GM18517 (cell line): Measurements from ENCODE around the gene ANO7.

Experiments
- ATAC-seq: cut with Tn5 transposase; IDR thresholded peaks from one replicate; pipeline ENCODE4 v1.9.1; 2021; ENCODE audit warnings: mild to moderate bottlenecking, moderate library complexity; ENCODE audit not compliant: unreplicated experiment

ANO7 gene

DNA sequence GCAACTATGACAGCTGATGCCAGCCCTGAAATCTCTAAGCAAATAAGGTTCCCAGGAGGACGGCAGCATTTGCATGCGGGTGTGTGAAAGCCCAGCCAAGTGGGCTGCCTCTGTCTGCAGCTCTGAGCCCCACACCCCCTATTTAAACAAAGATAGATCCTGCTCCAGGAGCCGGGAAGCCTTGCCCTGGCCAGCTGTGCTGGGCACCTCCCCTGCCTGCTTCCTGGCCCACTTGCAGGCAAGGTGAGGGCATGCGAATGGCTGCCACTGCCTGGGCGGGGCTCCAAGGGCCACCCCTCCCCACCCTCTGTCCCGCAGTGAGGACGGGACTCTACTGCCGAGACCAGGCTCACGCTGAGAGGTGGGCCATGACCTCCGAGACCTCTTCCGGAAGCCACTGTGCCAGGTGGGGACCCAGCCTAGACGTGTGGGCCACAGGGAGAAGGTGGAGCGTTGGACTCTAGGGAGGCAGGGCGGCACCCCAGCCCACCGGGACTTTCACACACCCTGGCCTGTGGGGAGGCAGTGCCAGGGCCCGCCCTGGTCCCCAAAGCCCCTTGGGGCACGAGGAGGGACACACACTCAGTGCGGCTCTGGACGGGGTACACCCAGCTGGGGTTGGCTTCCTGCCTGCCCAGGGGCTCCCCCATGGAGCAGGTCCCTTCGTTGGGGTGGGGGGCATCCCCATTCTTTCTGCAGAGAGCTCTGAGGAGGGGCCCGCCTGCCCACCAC is at the start of gene ANO7:
TSS of gene ANO7 (plus strand) at position 317 of the 732 bp plus-strand sequence. CDS start 1,387 bp downstream, outside the sequence.
- no peak for ATAC-seq

GRCh38 chr2:241139531-241140444 is 48.7 kb upstream of the ANO7 start:
- ATAC-seq: no peak

GRCh38 chr2:241140445-241140840 is 48.0 kb upstream of the ANO7 start:
- ATAC-seq: no peak

GRCh38 chr2:241141214-241141770 is 47.2 kb upstream of the ANO7 start:
- ATAC-seq: no peak

DNA sequence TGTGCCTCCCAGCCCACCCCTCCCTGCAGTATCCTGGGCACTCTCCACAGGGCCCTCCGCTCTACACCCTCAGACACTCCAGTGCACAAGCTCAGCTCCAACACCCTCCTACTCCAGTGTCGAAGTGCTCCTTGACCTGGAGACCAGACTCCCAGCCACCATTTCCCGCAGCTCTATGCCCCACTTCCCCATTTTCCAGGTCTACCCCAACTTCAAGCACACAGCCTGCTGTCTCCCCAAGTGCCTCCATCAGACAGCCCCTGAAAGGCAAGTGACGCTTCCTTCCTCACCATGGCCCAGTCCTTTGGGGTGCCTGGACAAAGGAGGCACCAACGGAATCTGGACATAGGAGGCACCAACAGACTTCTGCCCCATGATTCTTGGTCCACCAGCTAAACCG is 46.4 kb upstream of the ANO7 start:
- ATAC-seq: no peak

- ATAC-seq: no peak
Observed at GRCh38 chr2:241142593-241142992, 45.9 kb upstream of the ANO7 start.

DNA sequence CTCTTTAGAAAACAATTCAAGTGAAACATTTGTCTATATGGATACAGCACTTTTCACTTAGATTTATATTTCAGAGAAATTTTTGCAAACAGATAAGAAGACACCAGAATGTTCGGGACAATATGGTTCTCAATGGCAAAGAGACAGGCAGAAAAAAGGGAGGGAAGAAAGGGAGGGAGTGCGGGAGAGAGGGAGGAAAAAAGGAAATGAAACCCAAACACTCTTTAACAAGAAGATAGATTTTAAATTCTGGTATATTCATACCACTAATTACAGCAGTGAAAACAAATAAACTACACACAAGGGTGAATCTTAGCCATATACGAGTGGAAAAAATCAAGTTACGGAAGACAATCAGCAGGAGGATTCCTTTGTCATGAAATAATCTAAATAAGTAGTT is 42.2 kb upstream of the ANO7 start:
- ATAC-seq: no peak

GRCh38 chr2:241147336-241147735 is 41.1 kb upstream of the ANO7 start:
- ATAC-seq: no peak

GRCh38 chr2:241148239-241148638 is 40.2 kb upstream of the ANO7 start:
- ATAC-seq: no peak

DNA sequence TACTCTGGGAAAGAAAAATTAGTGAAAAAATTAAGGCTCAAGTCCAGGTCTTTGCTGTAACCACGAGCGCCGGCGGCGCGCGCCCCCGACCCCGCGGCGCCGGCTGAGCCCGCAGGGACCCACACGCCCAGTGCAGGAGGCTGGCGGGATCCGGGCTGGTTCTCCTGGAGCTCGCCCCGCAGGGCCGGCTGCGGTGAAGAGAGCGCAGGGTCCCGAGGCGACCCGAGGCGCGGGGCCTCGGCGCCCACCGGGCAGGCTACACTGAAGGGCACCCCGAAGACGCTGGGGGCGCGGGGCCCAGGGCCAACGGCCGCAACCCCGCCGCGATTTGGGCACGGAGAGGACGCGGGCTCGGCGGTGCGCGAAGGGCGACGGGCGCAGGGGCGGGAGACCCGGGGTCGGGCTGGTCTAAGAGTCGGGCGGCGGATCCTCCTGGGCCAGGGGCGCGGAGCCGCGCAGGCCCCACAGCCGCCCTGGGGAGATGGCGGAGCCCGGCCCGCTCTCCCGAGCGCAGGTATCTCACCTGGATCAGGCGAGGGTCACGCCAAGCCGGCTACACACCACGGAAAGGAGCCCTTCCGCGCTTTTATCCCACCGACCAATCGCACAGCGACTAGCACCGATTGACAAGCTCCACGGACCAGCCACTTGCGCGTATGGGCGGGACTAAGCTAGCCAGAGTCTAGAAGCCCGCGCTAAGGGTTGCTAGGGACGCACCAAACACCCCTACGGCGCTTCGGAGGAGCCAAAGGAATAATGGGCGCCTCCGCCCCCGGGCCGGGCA is 39.4 kb upstream of the ANO7 start, which contains the start of gene PASK:
TSS of gene PASK (minus strand) at position 582 of the 784 bp plus-strand sequence. CDS start 6,440 bp downstream, outside the sequence.
- ATAC-seq: peak; percentile 68

GRCh38 chr2:241149675-241149924 is 38.9 kb upstream of the ANO7 start:
- peak; percentile 17 for ATAC-seq

GRCh38 chr2:241149925-241150659 is 38.4 kb upstream of the ANO7 start, which contains the start of gene PPP1R7:
Gene PPP1R7, plus strand, starts transcription at chr2:241150467. Its CDS starts 29 bp downstream, at chr2:241150496.
- ATAC-seq: peak; percentile 76

- no peak for ATAC-seq
Observed at GRCh38 chr2:241150660-241151530, 37.6 kb upstream of the ANO7 start.

- ATAC-seq: no peak
Observed at GRCh38 chr2:241151934-241152660, 36.4 kb upstream of the ANO7 start.

GRCh38 chr2:241153616-241154015 is 34.9 kb upstream of the ANO7 start:
- no peak for ATAC-seq

DNA sequence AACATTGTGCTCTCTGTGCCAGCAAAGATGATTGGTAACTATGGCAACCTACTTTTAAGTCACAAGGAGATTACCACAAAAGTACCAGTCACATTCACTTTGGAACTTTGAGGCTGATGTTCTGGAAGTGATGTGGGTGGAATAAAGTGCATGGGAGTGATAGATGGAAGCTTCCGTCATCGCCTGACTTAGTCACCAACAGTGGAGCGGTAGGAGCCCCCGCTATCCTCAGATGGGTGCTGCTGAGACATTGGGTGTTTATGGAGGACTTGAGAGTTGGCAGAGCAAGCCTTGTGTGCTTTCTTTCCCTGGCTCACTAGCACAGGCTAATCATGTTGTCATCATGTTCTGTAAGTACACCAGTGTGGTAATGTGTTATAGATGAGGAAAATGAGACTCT is 33.6 kb upstream of the ANO7 start:
- ATAC-seq: no peak

DNA sequence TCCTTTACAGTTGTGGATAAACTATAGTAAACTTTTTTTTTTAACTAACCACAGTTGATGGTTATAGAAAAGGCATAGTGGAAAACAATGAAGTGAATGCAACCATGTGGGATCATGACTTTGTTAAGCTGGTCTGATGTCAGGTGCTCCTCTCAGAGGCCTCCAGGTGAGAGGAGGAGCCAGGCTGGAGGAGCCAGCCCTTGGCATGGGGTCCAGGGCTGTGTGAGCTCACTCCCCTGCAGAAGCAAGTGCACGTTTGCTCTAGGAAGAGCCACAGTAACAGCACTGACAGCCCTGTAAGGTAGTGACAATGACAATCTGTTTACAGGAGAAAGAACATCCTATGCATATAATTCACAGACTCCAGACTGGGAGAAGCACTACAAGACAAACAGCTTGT is 32.5 kb upstream of the ANO7 start:
- ATAC-seq: no peak

- no peak for ATAC-seq
Observed at GRCh38 chr2:241156971-241157441, 31.5 kb upstream of the ANO7 start.
